IMR-90 (cell line): ENCODE results near the gene GRK5. TPM values are rescaled to one million over a fixed set of nuclear protein-coding genes. Genes with fewer than 3 reads are reported as not detected.

ENCODE experiments used
- ATAC-seq: fragments of 200-7000 bp; cut with Tn5 transposase; 2 replicates; pipeline ENCODE4 v1.9.1; 2020; ENCODE audit warnings: low read depth, mild to moderate bottlenecking, moderate library complexity
- BruUV-seq: library from RNA; stranded (reverse); fragments of 400-500 nt; replicated peaks from 2 replicates; lab custom pipeline; 2021; lab: Mats Ljungman, UMichigan
- CTCF ChIA-PET: fragments of 300-600 bp; formaldehyde crosslinking; extraction: SDS; loops from one replicate; lab custom pipeline; 2021; ENCODE audit warnings: antibody characterized with exemption; lab: Yijun Ruan, JAX
- POLR2A ChIA-PET: fragments of 300-600 bp; sonication (Branson Sonifier 250); formaldehyde crosslinking; loops from one replicate; lab custom pipeline; 2022; ENCODE audit warnings: antibody characterized with exemption; ENCODE audit not compliant: unreplicated experiment; lab: Charles Lee
- DNase-seq: peaks from one replicate; pipeline ENCODE4 v3.0.0; 2013
- H2AFZ ChIP-seq: replicated peaks from 2 replicates; pipeline ENCODE3; 2013; ENCODE audit warnings: low read length, mild to moderate bottlenecking; ENCODE audit not compliant: poor library complexity
- H2AK5ac ChIP-seq: 2 replicates; pipeline ENCODE4 v1.6.1; 2013; ENCODE audit warnings: low read depth, low read length, inconsistent platforms
- H2AK9ac ChIP-seq: replicated peaks from 2 replicates; pipeline ENCODE3; 2013; ENCODE audit warnings: mild to moderate bottlenecking, low read depth, low read length, moderate library complexity; ENCODE audit not compliant: poor library complexity
- H2BK120ac ChIP-seq: 2 replicates; pipeline ENCODE4 v1.6.1; 2013; ENCODE audit warnings: low read depth, low read length, inconsistent platforms
- H2BK15ac ChIP-seq: 3 replicates; pipeline ENCODE4 v1.6.1; 2013; ENCODE audit warnings: low read depth, low read length, inconsistent platforms
- H2BK20ac ChIP-seq: 2 replicates; pipeline ENCODE4 v1.6.1; 2013; ENCODE audit warnings: low read depth, mild to moderate bottlenecking, inconsistent platforms, low read length, moderate library complexity
- H2BK5ac ChIP-seq: 2 replicates; pipeline ENCODE4 v1.6.1; 2013; ENCODE audit warnings: mild to moderate bottlenecking, low read depth, low read length, inconsistent platforms; ENCODE audit not compliant: poor library complexity, severe bottlenecking
- H3K14ac ChIP-seq: replicated peaks from 2 replicates; pipeline ENCODE4 v1.6.1; 2013; ENCODE audit warnings: low read depth, low read length, inconsistent platforms
- H3K18ac ChIP-seq: 2 replicates; pipeline ENCODE4 v1.6.1; 2013; ENCODE audit warnings: low read depth, low read length, control low read depth
- H3K23ac ChIP-seq: 2 replicates; pipeline ENCODE4 v1.6.1; 2013; ENCODE audit warnings: low read depth, low read length, inconsistent platforms
- H3K27ac ChIP-seq: 2 replicates; pipeline ENCODE4 v1.5.1; 2013; ENCODE audit warnings: mild to moderate bottlenecking, control low read depth, low read length; ENCODE audit not compliant: insufficient read depth
- H3K27me3 ChIP-seq: 2 replicates; pipeline ENCODE4 v1.6.1; 2013; ENCODE audit warnings: low read length; ENCODE audit not compliant: control insufficient read depth, insufficient read depth
- H3K36me3 ChIP-seq: 2 replicates; pipeline ENCODE4 v1.6.1; 2013; ENCODE audit warnings: low read length, mixed read lengths; ENCODE audit not compliant: control insufficient read depth, insufficient read depth
- H3K4ac ChIP-seq: 2 replicates; pipeline ENCODE4 v1.6.1; 2013; ENCODE audit warnings: low read depth, low read length, inconsistent platforms
- H3K4me1 ChIP-seq: 2 replicates; pipeline ENCODE4 v1.6.1; 2013; ENCODE audit warnings: low read length, mixed read lengths; ENCODE audit not compliant: control insufficient read depth, insufficient read depth
- H3K4me2 ChIP-seq: 2 replicates; pipeline ENCODE4 v1.6.1; 2013; ENCODE audit warnings: low read depth, mild to moderate bottlenecking, control low read depth, low read length, moderate library complexity
- H3K4me3 ChIP-seq: 2 replicates; pipeline ENCODE4 v1.5.1; 2013; ENCODE audit warnings: low read depth, mild to moderate bottlenecking, control low read depth, low read length, moderate library complexity; ENCODE audit not compliant: insufficient read depth
- H3K56ac ChIP-seq: 2 replicates; pipeline ENCODE4 v1.6.1; 2013; ENCODE audit warnings: low read length, inconsistent platforms; ENCODE audit not compliant: insufficient read depth; ENCODE audit errors: extremely low read depth
- H3K79me1 ChIP-seq, 2 experiments: 2 replicates each; pipeline ENCODE4 v1.6.1; 2013; ENCODE audit warnings: low read length in 2 of 2, inconsistent platforms in 1 of 2, low read depth in 1 of 2
- H3K9ac ChIP-seq: 2 replicates; pipeline ENCODE4 v1.6.1; 2013; ENCODE audit warnings: low read depth, low read length, control low read depth
- H3K9me1 ChIP-seq: 2 replicates; pipeline ENCODE4 v1.6.1; 2013; ENCODE audit warnings: low read length, inconsistent platforms; ENCODE audit not compliant: insufficient read depth
- H3K9me3 ChIP-seq: 2 replicates; pipeline ENCODE4 v1.6.1; 2013; ENCODE audit warnings: low read length; ENCODE audit not compliant: control insufficient read depth, insufficient read depth
- H4K20me1 ChIP-seq: 2 replicates; pipeline ENCODE4 v1.6.1; 2013; ENCODE audit warnings: low read length, inconsistent platforms; ENCODE audit not compliant: insufficient read depth
- H4K5ac ChIP-seq: 2 replicates; pipeline ENCODE4 v1.6.1; 2013; ENCODE audit warnings: mild to moderate bottlenecking, low read depth, low read length, control low read depth
- H4K8ac ChIP-seq, 2 experiments: 2 replicates each; pipeline ENCODE4 v1.6.1; 2013; ENCODE audit warnings: low read depth in 2 of 2, low read length in 2 of 2, control low read depth in 1 of 2, inconsistent platforms in 1 of 2
- H4K91ac ChIP-seq: 2 replicates; pipeline ENCODE4 v1.6.1; 2013; ENCODE audit warnings: low read depth, low read length, inconsistent platforms; ENCODE audit not compliant: insufficient read depth
- BHLHE40 ChIP-seq: fragments of 150-350 bp; IDR thresholded peaks from 2 replicates; pipeline ENCODE4 v1.6.1; 2016; ENCODE audit warnings: mild to moderate bottlenecking, low read depth, low read length
- CEBPB ChIP-seq: IDR thresholded peaks from 2 replicates; pipeline ENCODE4 v1.6.1; 2012; ENCODE audit warnings: low read depth, low read length, improper control_type of control experiment
- FOS ChIP-seq: fragments of 150-350 bp; IDR thresholded peaks from 2 replicates; pipeline ENCODE4 v1.6.1; 2016; ENCODE audit warnings: low read depth, low read length
- MAFK ChIP-seq: IDR thresholded peaks from 2 replicates; pipeline ENCODE4 v1.6.1; 2012; ENCODE audit warnings: low read depth, low read length, improper control_type of control experiment
- RFX5 ChIP-seq: IDR thresholded peaks from 2 replicates; pipeline ENCODE4 v1.8.0; 2012; ENCODE audit warnings: low read depth, mild to moderate bottlenecking, low read length, moderate library complexity
- WGBS, 2 experiments: methylation state at CpG; one replicate each; pipeline versions ENCODE4 v1.1.5 to v1.1.7; 2013; ENCODE audit warnings: missing lambda C conversion rate in 2 of 2; ENCODE audit not compliant: insufficient read length in 1 of 2; ENCODE audit errors: extremely low coverage in 2 of 2; 5-methylcytosine and 5-hydroxymethylcytosine counted together
- dilution Hi-C: fragments of 300-500 bp; cut with HindIII; formaldehyde crosslinking; loops from one replicate; pipeline ENCODE4 v1.14.3; 2018; ENCODE audit warnings: low sequenced_read_pairs; ENCODE audit not compliant: unreplicated experiment
- in situ Hi-C: fragments of 300-500 bp; cut with MboI; formaldehyde crosslinking; loops from 3 replicates; pipeline ENCODE4 v1.14.3; 2019; ENCODE audit warnings: low sequenced_read_pairs, inconsistent platforms, mixed read lengths
- intact Hi-C: fragments of 100-400 bp; cut with micrococcal nuclease; formaldehyde crosslinking; loops from 2 replicates; pipeline ENCODE4 v1.10.0; 2022
- polyA plus RNA-seq, 3 experiments: library from polyadenylated mRNA; depleted of rRNA; stranded (reverse); fragments of >200 nt; gene quantifications; 2 replicates each; pipeline ENCODE4 v1.2.3, GENCODE V29; 2012; ENCODE audit warnings: low replicate concordance in 1 of 3
- total RNA-seq: library from RNA; depleted of rRNA; stranded (reverse); fragments of >200 nt; gene quantifications from 2 replicates; pipeline ENCODE4 v1.2.3, GENCODE V29; 2012
- TF ChIP-seq, protein P1 (sequence below): fragments of 150-350 bp; IDR thresholded peaks from 2 replicates; pipeline ENCODE4 v1.6.1; 2017; ENCODE audit warnings: mild to moderate bottlenecking, antibody characterized with exemption, low read length, low read depth

Gene GRK5
- total and polyA plus RNA-seq, 2 of the 4 experiments (the other 2 are of a cell fraction): 12.9 to 16.3 TPM

DNA sequence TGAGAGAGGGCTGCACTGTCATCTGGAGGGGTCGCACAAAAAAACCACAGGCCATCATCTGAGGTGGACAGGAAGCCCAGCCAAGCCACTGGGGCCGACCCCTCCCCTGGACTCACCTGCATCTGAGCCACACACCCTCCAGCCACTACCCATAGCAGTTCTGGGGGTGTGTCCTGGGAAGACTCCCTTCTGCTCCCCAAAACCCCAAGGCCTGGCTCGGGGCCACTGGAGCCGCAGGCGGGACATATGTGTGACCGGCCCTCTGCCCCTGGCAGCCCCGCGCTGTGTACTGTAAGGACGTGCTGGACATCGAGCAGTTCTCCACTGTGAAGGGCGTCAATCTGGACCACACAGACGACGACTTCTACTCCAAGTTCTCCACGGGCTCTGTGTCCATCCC lies 245.0 kb downstream of the GRK5 start:
- intact Hi-C loops (no loop called here), in situ Hi-C loops (no loop called here), dilution Hi-C loops (no loop called here)
- no peak for TF ChIP-seq CEBPB
- TF ChIP-seq MAFK: no peak
- no peak for TF ChIP-seq RFX5
- TF ChIP-seq, protein P1, sequence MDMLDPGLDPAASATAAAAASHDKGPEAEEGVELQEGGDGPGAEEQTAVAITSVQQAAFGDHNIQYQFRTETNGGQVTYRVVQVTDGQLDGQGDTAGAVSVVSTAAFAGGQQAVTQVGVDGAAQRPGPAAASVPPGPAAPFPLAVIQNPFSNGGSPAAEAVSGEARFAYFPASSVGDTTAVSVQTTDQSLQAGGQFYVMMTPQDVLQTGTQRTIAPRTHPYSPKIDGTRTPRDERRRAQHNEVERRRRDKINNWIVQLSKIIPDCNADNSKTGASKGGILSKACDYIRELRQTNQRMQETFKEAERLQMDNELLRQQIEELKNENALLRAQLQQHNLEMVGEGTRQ: no peak
- TF ChIP-seq FOS: no peak
- TF ChIP-seq BHLHE40: no peak
- peaks cover 86% of the 10 kb centered on the region for H3K36me3 ChIP-seq
- no peak overlapping the region for H3K4me3 ChIP-seq
- BruUV-seq: no TSS peak
- H2BK15ac ChIP-seq: no peak overlapping the region
- CTCF ChIA-PET: no interaction called here
- H2BK20ac ChIP-seq: no peak overlapping the region
- no peaks in the 10 kb centered on the region; the same call in 1 of the 2 replicates for H4K20me1 ChIP-seq
- H3K9me3 ChIP-seq: no peaks in the 10 kb centered on the region
- no peak overlapping the region for H2BK120ac ChIP-seq
- no peak overlapping the region for H2AK5ac ChIP-seq
- no peak overlapping the region for H3K23ac ChIP-seq
- H3K4ac ChIP-seq: no peak overlapping the region
- no peak overlapping the region for H3K9ac ChIP-seq
- H3K14ac ChIP-seq: no peak overlapping the region
- H3K27me3 ChIP-seq: no peaks in the 10 kb centered on the region
- no peak overlapping the region for H3K18ac ChIP-seq
- H4K91ac ChIP-seq: no peak overlapping the region
- no peak overlapping the region for H3K56ac ChIP-seq
- no peak overlapping the region for H2AFZ ChIP-seq
- peaks cover 6% of the 10 kb centered on the region; the same call in 1 of the 2 replicates for H3K4me1 ChIP-seq
- no peak overlapping the region for H4K5ac ChIP-seq
- 96% methylated on average over 8 of the region's 14 CpGs; no CpG with 5 or more reads in 1 of the 2 experiments for WGBS, 2 experiments
- no peak overlapping the region for H3K4me2 ChIP-seq
- POLR2A ChIA-PET: no interaction called here
- H3K79me1 ChIP-seq: peaks cover 0 to 10% of the 10 kb centered on the region in 2 experiments; a peak in 1 of 4 replicates
- H3K9me1 ChIP-seq: peaks cover 5% of the 10 kb centered on the region; the same call in 1 of the 2 replicates
- no peak for DNase-seq
- no peak overlapping the region for H2BK5ac ChIP-seq
- ATAC-seq: no peak
- H3K27ac ChIP-seq: no peak overlapping the region
- H4K8ac ChIP-seq: no peak overlapping the region
- no peak overlapping the region for H2AK9ac ChIP-seq
